Smooth muscle cell (in vitro differentiated cells): Measurements from ENCODE around the gene CAMLG. TPM values are rescaled to one million over a fixed set of nuclear protein-coding genes. Genes with fewer than 3 reads are reported as not detected.

Source experiments
- DNase-seq: peaks from one replicate; lab custom pipeline; 2025; ENCODE audit not compliant: unreplicated experiment; lab: John Stamatoyannopoulos, UW
- H2AFZ ChIP-seq: fragments of 200-600 bp; sonication (generic); 2 replicates; pipeline ENCODE4 v1.6.0; 2016; ENCODE audit warnings: antibody characterized with exemption, low read depth, mild to moderate bottlenecking
- H3F3A ChIP-seq: fragments of 200-600 bp; sonication (generic); 2 replicates; pipeline ENCODE4 v1.6.0; 2017; ENCODE audit warnings: antibody characterized with exemption, low read depth
- H3K27ac ChIP-seq: fragments of 200-600 bp; sonication (generic); 2 replicates; pipeline ENCODE4 v1.5.1; 2016; ENCODE audit warnings: low read depth, mild to moderate bottlenecking
- H3K27me3 ChIP-seq: fragments of 200-600 bp; sonication (generic); 2 replicates; pipeline ENCODE4 v1.6.1; 2016; ENCODE audit warnings: low read depth, mild to moderate bottlenecking
- H3K36me3 ChIP-seq: fragments of 200-600 bp; sonication (generic); 2 replicates; pipeline ENCODE4 v1.5.1; 2016; ENCODE audit warnings: low read depth
- H3K4me1 ChIP-seq: fragments of 200-600 bp; sonication (generic); 2 replicates; pipeline ENCODE4 v1.5.1; 2016; ENCODE audit warnings: low read depth
- H3K4me2 ChIP-seq: fragments of 200-600 bp; sonication (generic); 2 replicates; pipeline ENCODE4 v1.6.0; 2016; ENCODE audit warnings: mild to moderate bottlenecking
- H3K4me3 ChIP-seq: fragments of 200-600 bp; sonication (generic); 2 replicates; pipeline ENCODE4 v1.5.1; 2016; ENCODE audit warnings: mild to moderate bottlenecking
- H3K79me2 ChIP-seq: fragments of 200-600 bp; sonication (generic); 2 replicates; pipeline ENCODE4 v1.6.0; 2016; ENCODE audit warnings: low read depth, mild to moderate bottlenecking
- H3K9ac ChIP-seq: fragments of 200-600 bp; sonication (generic); 2 replicates; pipeline ENCODE4 v1.6.0; 2016; ENCODE audit warnings: low read depth
- H3K9me3 ChIP-seq: fragments of 200-600 bp; sonication (generic); replicated peaks from 2 replicates; pipeline ENCODE4 v1.5.1; 2016; ENCODE audit warnings: low read depth
- H4K20me1 ChIP-seq: fragments of 200-600 bp; sonication (generic); 2 replicates; pipeline ENCODE4 v1.6.0; 2016; ENCODE audit warnings: low read depth
- CTCF ChIP-seq: fragments of 200-600 bp; sonication (generic); IDR thresholded peaks from 2 replicates; pipeline ENCODE4 v1.5.1; 2017; ENCODE audit warnings: borderline replicate concordance, mild to moderate bottlenecking, antibody characterized with exemption; ENCODE audit not compliant: insufficient read depth, poor library complexity, severe bottlenecking
- WGBS: methylation state at CpG from one replicate; pipeline ENCODE4 v1.1.7; 2016; ENCODE audit warnings: low lambda C conversion rate; 5-methylcytosine and 5-hydroxymethylcytosine counted together
- polyA plus RNA-seq: library from polyadenylated mRNA; unstranded; fragments of >200 nt; fragmentation: Nextera tagmentation; extraction: Ambion mirVana; gene quantifications from 2 replicates; pipeline ENCODE4 v1.2.1, GENCODE V29; 2016
- total RNA-seq: library from RNA; depleted of rRNA; stranded (reverse); fragments of >200 nt; gene quantifications from 2 replicates; pipeline ENCODE4 v1.2.3, GENCODE V29; 2014

The CAMLG gene
- total and polyA plus RNA-seq, 2 experiments from 2014 or later, result 29.1 to 35.4 TPM

DNA sequence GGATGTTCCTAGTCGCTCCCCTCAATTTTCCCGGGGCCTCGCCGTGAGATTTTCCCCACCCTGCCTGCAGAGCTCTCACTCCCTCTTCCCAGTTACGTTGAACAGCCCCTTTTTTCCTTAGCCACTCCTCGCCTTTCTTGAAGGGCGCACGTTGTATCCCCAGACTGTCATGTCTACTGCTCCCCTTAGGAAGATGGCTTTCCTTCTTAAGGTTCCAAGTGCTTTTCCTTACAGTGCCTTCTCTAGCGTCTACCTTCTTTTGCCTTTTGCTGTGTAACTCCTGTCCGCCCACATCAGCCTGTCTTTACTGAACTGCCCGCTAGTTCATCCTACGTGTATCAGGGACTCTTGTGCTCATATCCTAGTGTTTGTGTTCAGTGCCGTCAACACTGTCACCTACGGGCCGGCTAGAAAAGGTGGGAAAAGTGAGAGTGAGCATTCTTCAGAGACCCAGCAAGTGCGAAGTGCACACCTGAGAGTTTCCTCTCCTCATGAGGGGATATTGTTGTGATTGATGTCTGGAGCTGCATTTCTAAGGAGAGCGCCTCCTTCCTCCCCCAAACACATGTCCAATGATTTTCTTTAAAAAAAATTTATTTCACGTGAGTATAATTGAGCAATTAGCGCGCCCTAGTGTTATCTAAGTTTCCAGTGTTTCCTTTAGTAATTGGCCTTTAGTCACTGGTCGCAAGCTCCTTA is 764 bp downstream of the CAMLG start:
- no peak for TF ChIP-seq CTCF
- Histone ChIP-seq H3K9me3 (no peaks in the 10 kb centered on the region), H3K79me2 (peaks cover 47% of the 10 kb centered on the region)

DNA sequence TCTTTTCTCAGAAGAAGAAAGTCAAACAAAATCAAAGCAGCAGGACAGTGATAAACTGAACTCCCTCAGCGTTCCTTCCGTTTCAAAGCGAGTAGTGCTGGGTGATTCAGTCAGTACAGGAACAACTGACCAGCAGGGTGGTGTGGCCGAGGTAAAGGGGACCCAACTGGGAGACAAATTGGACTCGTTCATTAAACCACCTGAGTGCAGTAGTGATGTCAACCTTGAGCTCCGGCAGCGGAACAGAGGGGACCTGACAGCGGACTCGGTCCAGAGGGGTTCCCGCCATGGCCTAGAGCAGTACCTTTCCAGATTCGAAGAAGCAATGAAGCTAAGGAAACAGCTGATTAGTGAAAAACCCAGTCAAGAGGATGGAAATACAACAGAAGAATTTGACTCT is 2.7 kb downstream of the CAMLG start:
- H3K27ac ChIP-seq, result no peak overlapping the region
- H3K36me3 ChIP-seq, result no peaks in the 10 kb centered on the region
- H3K4me3 ChIP-seq, result no peak overlapping the region
- H3K4me1 ChIP-seq, result peaks cover 10% of the 10 kb centered on the region
- no peaks in the 10 kb centered on the region for H3F3A ChIP-seq
- H3K27me3 ChIP-seq, result no peaks in the 10 kb centered on the region
- peaks cover 10% of the 10 kb centered on the region for H4K20me1 ChIP-seq
- WGBS, result 96% methylated on average over 11 of the region's 11 CpGs
- no peak for TF ChIP-seq CTCF
- H3K4me2 ChIP-seq, result no peak overlapping the region
- H3K79me2 ChIP-seq, result peaks cover 47% of the 10 kb centered on the region
- no peak overlapping the region for H2AFZ ChIP-seq
- DNase-seq, result no peak
- no peak overlapping the region for H3K9ac ChIP-seq
- H3K9me3 ChIP-seq, result no peaks in the 10 kb centered on the region

More for the DNA sequence above, 764 bp downstream of the CAMLG start:
- Histone ChIP-seq H3K4me1 (peaks cover 10% of the 10 kb centered on the region), H3K9ac (peak overlapping the region; percentile 82), H3K36me3 (no peaks in the 10 kb centered on the region), H3K27ac (peak overlapping the region; percentile 92), H3F3A (no peaks in the 10 kb centered on the region), H2AFZ (peak overlapping the region; percentile 81), H3K4me3 (peak overlapping the region; percentile 83), H4K20me1 (peaks cover 10% of the 10 kb centered on the region), H3K4me2 (peak overlapping the region; percentile 87), H3K27me3 (no peaks in the 10 kb centered on the region)
- peak; percentile 20 for DNase-seq
- 12% methylated on average over 21 of the region's 21 CpGs for WGBS

GRCh38 chr5:134742134-134742533 is 3.8 kb downstream of the CAMLG start:
- Histone ChIP-seq H2AFZ (no peak overlapping the region), H4K20me1 (peaks cover 10% of the 10 kb centered on the region), H3K79me2 (peaks cover 54% of the 10 kb centered on the region), H3K36me3 (no peaks in the 10 kb centered on the region), H3K9me3 (no peaks in the 10 kb centered on the region), H3F3A (no peaks in the 10 kb centered on the region), H3K27me3 (no peaks in the 10 kb centered on the region), H3K27ac (no peak overlapping the region), H3K4me3 (no peak overlapping the region), H3K9ac (no peak overlapping the region), H3K4me1 (peaks cover 10% of the 10 kb centered on the region), H3K4me2 (no peak overlapping the region)
- 100% methylated on average over 2 of the region's 2 CpGs for WGBS
- DNase-seq, result no peak
- no peak for TF ChIP-seq CTCF

GRCh38 chr5:134749415-134749814 is 11.1 kb downstream of the CAMLG start:
- Histone ChIP-seq H3K27ac (no peak overlapping the region), H3F3A (no peaks in the 10 kb centered on the region), H3K4me1 (no peaks in the 10 kb centered on the region), H3K9ac (no peak overlapping the region), H3K27me3 (no peaks in the 10 kb centered on the region), H3K4me3 (no peak overlapping the region), H3K4me2 (no peak overlapping the region), H3K9me3 (no peaks in the 10 kb centered on the region), H4K20me1 (no peaks in the 10 kb centered on the region), H3K36me3 (peaks cover 12% of the 10 kb centered on the region), H3K79me2 (peaks cover 7% of the 10 kb centered on the region), H2AFZ (no peak overlapping the region)
- WGBS, result 91% methylated on average over 3 of the region's 3 CpGs
- no peak for TF ChIP-seq CTCF
- no peak for DNase-seq
